Osteocyte (in vitro differentiated cells): ENCODE results near the gene IHH. TPM values are rescaled to one million over a fixed set of nuclear protein-coding genes. Genes with fewer than 3 reads are reported as not detected.

Source experiments
- DNase-seq: peaks from one replicate; pipeline ENCODE4 v3.0.0; 2021; ENCODE audit warnings: mixed read lengths; ENCODE audit not compliant: unreplicated experiment; ENCODE audit errors: extremely low spot score
- H3K27ac Mint-ChIP-seq: one replicate; pipeline ENCODE4 v1.8.0; 2021; ENCODE audit warnings: mild to moderate bottlenecking, mixed read lengths; ENCODE audit not compliant: unreplicated experiment
- H3K27me3 Mint-ChIP-seq: one replicate; pipeline ENCODE4 v1.8.0; 2021; ENCODE audit warnings: mixed read lengths; ENCODE audit not compliant: unreplicated experiment
- H3K36me3 Mint-ChIP-seq: one replicate; pipeline ENCODE4 v1.8.0; 2021; ENCODE audit warnings: mixed read lengths; ENCODE audit not compliant: unreplicated experiment
- H3K4me1 Mint-ChIP-seq: one replicate; pipeline ENCODE4 v1.8.0; 2021; ENCODE audit warnings: mixed read lengths; ENCODE audit not compliant: unreplicated experiment
- H3K4me3 Mint-ChIP-seq: one replicate; pipeline ENCODE4 v1.8.0; 2021; ENCODE audit warnings: mild to moderate bottlenecking, moderate library complexity, mixed read lengths; ENCODE audit not compliant: unreplicated experiment
- H3K9me3 Mint-ChIP-seq: one replicate; pipeline ENCODE4 v1.8.0; 2021; ENCODE audit warnings: mixed read lengths; ENCODE audit not compliant: unreplicated experiment
- CTCF ChIP-seq: fragments of 200-600 bp; sonication (generic); IDR thresholded peaks from 2 replicates; pipeline ENCODE4 v1.5.0; 2021; ENCODE audit warnings: antibody characterized with exemption, mild to moderate bottlenecking, moderate library complexity
- total RNA-seq: library from RNA; stranded (reverse); gene quantifications from 2 replicates; pipeline ENCODE4 v1.2.1, GENCODE V29; 2021

IHH gene
- total RNA-seq, 1 donor from 2014 or later: not detected

- no peaks in the 10 kb centered on the region for H3K4me1 Mint-ChIP-seq
- no peak overlapping the region for H3K4me3 Mint-ChIP-seq
- no peak overlapping the region for H3K27ac Mint-ChIP-seq
- peaks cover 19% of the 10 kb centered on the region for H3K36me3 Mint-ChIP-seq
- no peak for DNase-seq
- no peak for TF ChIP-seq CTCF
- H3K9me3 Mint-ChIP-seq: no peaks in the 10 kb centered on the region
- no peaks in the 10 kb centered on the region for H3K27me3 Mint-ChIP-seq
Observed at GRCh38 chr2:219078951-219079350, 18.2 kb upstream of the IHH start.

GRCh38 chr2:219078126-219078525, 17.4 kb upstream of the IHH start:
- H3K36me3 Mint-ChIP-seq: peaks cover 19% of the 10 kb centered on the region
- H3K9me3 Mint-ChIP-seq: no peaks in the 10 kb centered on the region
- no peaks in the 10 kb centered on the region for H3K4me1 Mint-ChIP-seq
- no peak overlapping the region for H3K27ac Mint-ChIP-seq
- no peak overlapping the region for H3K4me3 Mint-ChIP-seq
- no peaks in the 10 kb centered on the region for H3K27me3 Mint-ChIP-seq
- DNase-seq: no peak
- no peak for TF ChIP-seq CTCF

GRCh38 chr2:219076253-219076652, 15.5 kb upstream of the IHH start:
- Mint-ChIP-seq H3K9me3 (no peaks in the 10 kb centered on the region), H3K27ac (no peak overlapping the region), H3K36me3 (peaks cover 22% of the 10 kb centered on the region), H3K27me3 (no peaks in the 10 kb centered on the region), H3K4me1 (no peaks in the 10 kb centered on the region), H3K4me3 (no peak overlapping the region)
- no peak for DNase-seq
- no peak for TF ChIP-seq CTCF

GRCh38 chr2:219073413-219074129, 12.8 kb upstream of the IHH start:
- no peak for DNase-seq
- Mint-ChIP-seq H3K9me3 (no peaks in the 10 kb centered on the region), H3K27me3 (no peaks in the 10 kb centered on the region), H3K4me3 (no peak overlapping the region), H3K4me1 (no peaks in the 10 kb centered on the region), H3K27ac (no peak overlapping the region), H3K36me3 (peaks cover 22% of the 10 kb centered on the region)
- TF ChIP-seq CTCF: peak; percentile 57

- DNase-seq: no peak
- no peak overlapping the region for H3K4me3 Mint-ChIP-seq
- H3K27me3 Mint-ChIP-seq: no peaks in the 10 kb centered on the region
- H3K4me1 Mint-ChIP-seq: no peaks in the 10 kb centered on the region
- peaks cover 22% of the 10 kb centered on the region for H3K36me3 Mint-ChIP-seq
- H3K27ac Mint-ChIP-seq: no peak overlapping the region
- no peaks in the 10 kb centered on the region for H3K9me3 Mint-ChIP-seq
- no peak for TF ChIP-seq CTCF
Observed at GRCh38 chr2:219072741-219073250, 12.1 kb upstream of the IHH start.
